Liver (tissue), 9 donors: Measurements from ENCODE around the gene OOSP3. TPM values are rescaled to one million over a fixed set of nuclear protein-coding genes. Genes with fewer than 3 reads are reported as not detected.

Experiments
- DNase-seq: peaks from one replicate; pipeline ENCODE4 v3.0.0-alpha.2; 2017; ENCODE audit warnings: low spot score
- H3K27ac ChIP-seq, 2 donors: one replicate each; pipeline ENCODE4 v1.7.0; 2013; ENCODE audit warnings: inconsistent platforms in 2 of 2, low read length in 2 of 2, control low read depth in 1 of 2, low read depth in 1 of 2, mild to moderate bottlenecking in 1 of 2
- H3K27me3 ChIP-seq, 4 donors: one replicate each; pipeline versions ENCODE4 v1.6.1 to v1.7.0; 2013; ENCODE audit warnings: low read length in 3 of 4, inconsistent platforms in 1 of 4, mild to moderate bottlenecking in 1 of 4, moderate library complexity in 1 of 4; ENCODE audit not compliant: control insufficient read depth in 4 of 4, insufficient read depth in 4 of 4
- H3K36me3 ChIP-seq, 4 donors: one replicate each; pipeline versions ENCODE4 v1.6.1 to v1.7.0; 2013; ENCODE audit warnings: low read length in 3 of 4, mild to moderate bottlenecking in 3 of 4, low read depth in 1 of 4, moderate library complexity in 1 of 4; ENCODE audit not compliant: control insufficient read depth in 4 of 4, insufficient read depth in 3 of 4
- H3K4me1 ChIP-seq, 4 donors: one replicate each; pipeline versions ENCODE4 v1.6.1 to v1.7.0; 2013; ENCODE audit warnings: low read length in 3 of 4, mild to moderate bottlenecking in 3 of 4, moderate library complexity in 1 of 4; ENCODE audit not compliant: control insufficient read depth in 4 of 4, insufficient read depth in 4 of 4
- H3K4me3 ChIP-seq, 3 donors: one replicate each; pipeline versions ENCODE4 v1.6.1 to v1.7.0; 2013; ENCODE audit warnings: low read length in 3 of 3, control low read depth in 1 of 3, low read depth in 1 of 3, mild to moderate bottlenecking in 1 of 3
- H3K9ac ChIP-seq, 2 donors: one replicate each; pipeline ENCODE4 v1.7.0; 2013; ENCODE audit warnings: low read length in 2 of 2, mild to moderate bottlenecking in 2 of 2, moderate library complexity in 2 of 2, control low read depth in 1 of 2, low read depth in 1 of 2
- H3K9me3 ChIP-seq, 4 donors: one replicate each; pipeline versions ENCODE4 v1.6.1 to v1.7.0; 2013; ENCODE audit warnings: low read length in 3 of 4; ENCODE audit not compliant: control insufficient read depth in 4 of 4
- ATF3 ChIP-seq: IDR thresholded peaks from 2 replicates; pipeline ENCODE4 v1.6.1; 2016; ENCODE audit warnings: antibody characterized with exemption
- CTCF ChIP-seq: fragments of 150-350 bp; IDR thresholded peaks from 2 replicates; pipeline ENCODE4 v1.5.1; 2017; ENCODE audit warnings: improper control_type of control experiment, low read depth, low read length; ENCODE audit not compliant: missing input control
- EGR1 ChIP-seq, 2 donors: IDR thresholded peaks; 2 replicates each; pipeline ENCODE4 v1.6.1; 2016 to 2018; ENCODE audit warnings: antibody characterized with exemption in 2 of 2, low read depth in 2 of 2
- FOXA1 ChIP-seq: IDR thresholded peaks from 2 replicates; pipeline ENCODE4 v1.6.1; 2016; ENCODE audit warnings: antibody characterized with exemption
- FOXA2 ChIP-seq: IDR thresholded peaks from 2 replicates; pipeline ENCODE4 v1.6.1; 2016; ENCODE audit warnings: antibody characterized with exemption
- GABPA ChIP-seq, 2 donors: IDR thresholded peaks in 1 of 2; conservative IDR thresholded peaks in 1 of 2; 2 replicates each; pipeline ENCODE4 v1.6.1; 2016; ENCODE audit warnings: antibody characterized with exemption in 2 of 2, mild to moderate bottlenecking in 1 of 2, moderate library complexity in 1 of 2
- HNF4A ChIP-seq, 2 donors: conservative IDR thresholded peaks; 2 replicates each; pipeline ENCODE4 v1.6.1; 2016; ENCODE audit warnings: antibody characterized with exemption in 2 of 2, mild to moderate bottlenecking in 2 of 2
- HNF4G ChIP-seq: IDR thresholded peaks from 2 replicates; pipeline ENCODE4 v1.6.1; 2016; ENCODE audit warnings: antibody characterized with exemption
- JUND ChIP-seq, 2 donors: IDR thresholded peaks; 2 replicates each; pipeline ENCODE4 v1.6.1; 2016; ENCODE audit warnings: antibody characterized with exemption in 2 of 2
- MAX ChIP-seq: IDR thresholded peaks from 2 replicates; pipeline ENCODE4 v1.6.1; 2016; ENCODE audit warnings: antibody characterized with exemption
- NR2F2 ChIP-seq: IDR thresholded peaks from 2 replicates; pipeline ENCODE4 v1.6.1; 2016; ENCODE audit warnings: antibody characterized with exemption
- RAD21 ChIP-seq, 2 donors: IDR thresholded peaks; 2 replicates each; pipeline ENCODE4 v1.6.1; 2016; ENCODE audit warnings: antibody characterized with exemption in 2 of 2, mild to moderate bottlenecking in 2 of 2
- REST ChIP-seq: IDR thresholded peaks from 2 replicates; pipeline ENCODE4 v1.6.1; 2016; ENCODE audit warnings: antibody characterized with exemption, mild to moderate bottlenecking
- RXRA ChIP-seq, 2 donors: IDR thresholded peaks; 2 replicates each; pipeline ENCODE4 v1.6.1; 2017 to 2018; ENCODE audit warnings: antibody characterized with exemption in 2 of 2, mild to moderate bottlenecking in 1 of 2
- SP1 ChIP-seq: IDR thresholded peaks from 2 replicates; pipeline ENCODE4 v1.6.1; 2018; ENCODE audit warnings: antibody characterized with exemption, mild to moderate bottlenecking
- TAF1 ChIP-seq: conservative IDR thresholded peaks from 2 replicates; pipeline ENCODE4 v1.6.1; 2016; ENCODE audit warnings: antibody characterized with exemption, mild to moderate bottlenecking
- YY1 ChIP-seq: IDR thresholded peaks from 2 replicates; pipeline ENCODE4 v1.6.1; 2016; ENCODE audit warnings: antibody characterized with exemption, mild to moderate bottlenecking
- ZBTB33 ChIP-seq: IDR thresholded peaks from 2 replicates; pipeline ENCODE4 v1.6.1; 2016; ENCODE audit warnings: antibody characterized with exemption
- whole genome bisulfite sequencing: extraction: QIAGEN DNeasy Blood & Tissue Kit; methylation state at CpG from one replicate; pipeline ENCODE4 v1.1.7; 2013; 5-methylcytosine and 5-hydroxymethylcytosine counted together
- polyA plus RNA-seq, 2 donors: library from polyadenylated mRNA; stranded (reverse) in 1 of 2; unstranded in 1 of 2; fragments of 200-250 nt in 1 of 2; fragments of >200 nt in 1 of 2; fragmentation: Nextera tagmentation in 1 of 2; extraction: Ambion mirVana in 1 of 2; gene quantifications; one replicate each; pipeline versions ENCODE4 v1.2.1 to v1.2.3, GENCODE V29; 2013 to 2015
- total RNA-seq, 2 donors: library from RNA; depleted of rRNA; stranded (reverse); fragments of >200 nt; gene quantifications; one replicate each; pipeline ENCODE4 v1.2.3, GENCODE V29; 2014
- donor health status: healthy.
- donor health status: healthy.
- donor health status: healthy.
- donor health status: healthy.
- donor health status: healthy.

The OOSP3 gene
- total and polyA plus RNA-seq, 4 donors = not detected

GRCh38 chr11:59862252-59862651 lies 16.3 kb upstream of the OOSP3 start:
- H3K27ac ChIP-seq = no peak overlapping the region
- H3K27me3 ChIP-seq = peaks cover 0 to 4% (median 0%) of the 10 kb centered on the region in 4 donors
- H3K36me3 ChIP-seq = no peaks in the 10 kb centered on the region
- H3K9me3 ChIP-seq = no peaks in the 10 kb centered on the region
- no peak for TF ChIP-seq EGR1 (IDR thresholded peaks at IDR 0.05; ENCODE audit: low read depth in 2 of 2)
- no peak for TF ChIP-seq HNF4G
- no peak for TF ChIP-seq GABPA (IDR thresholded peaks at IDR 0.05 in 1 of 2, conservative IDR thresholded peaks at IDR 0.05 in 1 of 2)
- no peak for TF ChIP-seq REST
- TF ChIP-seq YY1 = no peak
- TF ChIP-seq ATF3 = no peak
- no peak for TF ChIP-seq NR2F2
- TF ChIP-seq SP1 = no peak
- no peak for TF ChIP-seq ZBTB33
- TF ChIP-seq FOXA2 = no peak
- no peak for TF ChIP-seq RXRA (IDR thresholded peaks at IDR 0.05)
- TF ChIP-seq MAX = no peak
- no peak for TF ChIP-seq TAF1
- TF ChIP-seq JUND (IDR thresholded peaks at IDR 0.05) = no peak
- TF ChIP-seq RAD21 (IDR thresholded peaks at IDR 0.05) = no peak
- TF ChIP-seq CTCF = no peak
- TF ChIP-seq FOXA1 = no peak
- no peak for TF ChIP-seq HNF4A (conservative IDR thresholded peaks at IDR 0.05)
- H3K4me3 ChIP-seq = no peak overlapping the region
- H3K9ac ChIP-seq = no peak overlapping the region
- no peaks in the 10 kb centered on the region for H3K4me1 ChIP-seq
- no peak for DNase-seq
- 75% methylated on average over 3 of the region's 3 CpGs for WGBS
